GM18870 (cell line): ENCODE results near the gene SIM2.

Experiments used
- ATAC-seq: cut with Tn5 transposase; IDR thresholded peaks from one replicate; pipeline ENCODE4 v1.9.1; 2021; ENCODE audit warnings: moderate library complexity; ENCODE audit not compliant: unreplicated experiment

The SIM2 gene

DNA sequence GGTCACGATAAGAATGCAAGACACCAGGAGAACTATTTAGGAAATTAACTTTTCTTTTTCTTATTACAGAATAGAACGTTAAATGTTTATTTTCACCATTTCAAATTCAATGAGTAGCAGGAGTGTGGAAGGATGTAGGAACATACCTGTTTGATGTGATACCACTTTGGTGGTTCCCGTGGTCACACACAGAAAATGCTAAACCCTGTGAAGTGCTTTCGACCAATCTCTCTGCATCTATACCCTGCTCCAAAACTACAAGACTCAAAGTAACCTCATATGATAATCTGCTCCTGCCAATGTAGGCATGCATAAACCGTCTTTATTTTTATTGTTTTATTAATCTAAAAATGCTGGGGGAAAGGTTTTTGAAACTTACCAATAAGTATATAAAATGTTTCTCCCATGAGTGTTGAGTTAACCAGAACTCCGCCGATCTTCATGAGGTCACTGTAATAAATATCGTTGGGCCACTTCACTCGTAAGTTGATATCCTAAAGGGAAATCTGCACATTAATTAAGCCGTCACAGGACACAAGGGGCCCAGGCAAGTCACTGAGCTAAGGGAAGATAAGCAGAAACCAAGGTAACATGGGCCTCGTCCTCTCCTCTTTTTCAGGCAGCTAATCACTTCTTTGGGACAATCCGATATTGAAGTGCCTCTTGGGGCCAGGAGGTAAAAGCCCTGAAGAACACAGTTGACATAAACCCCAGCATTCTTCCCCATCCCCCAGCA lies 60.6 kb downstream of the SIM2 start:
- ATAC-seq: no peak

GRCh38 chr21:36761685-36762084 lies 62.8 kb downstream of the SIM2 start:
- ATAC-seq: no peak

- ATAC-seq: no peak
Observed at GRCh38 chr21:36762642-36763041, 63.7 kb downstream of the SIM2 start.

GRCh38 chr21:36763305-36763704 lies 64.4 kb downstream of the SIM2 start:
- no peak for ATAC-seq

- no peak for ATAC-seq
Observed at GRCh38 chr21:36765229-36765628, 66.3 kb downstream of the SIM2 start.

GRCh38 chr21:36766511-36766910 lies 67.6 kb downstream of the SIM2 start:
- no peak for ATAC-seq

DNA sequence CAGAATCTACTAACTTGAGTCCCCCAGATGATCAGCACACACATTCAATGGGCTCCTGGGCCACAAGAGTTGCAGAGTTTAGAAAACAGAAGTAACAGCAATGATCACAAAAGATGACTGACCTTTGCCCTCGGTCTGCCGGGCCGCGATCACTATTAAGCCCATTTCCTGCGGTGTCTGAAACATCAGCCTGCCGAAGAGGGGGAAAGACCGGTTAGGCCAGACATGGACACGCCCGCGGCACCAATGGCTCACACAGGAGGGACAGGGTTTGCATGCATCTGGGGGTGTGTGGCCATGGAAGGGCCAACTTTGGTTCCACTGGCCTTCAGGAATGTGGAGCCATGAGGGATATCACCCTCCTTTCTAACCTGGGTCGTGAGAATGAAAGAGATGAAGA lies 68.2 kb downstream of the SIM2 start:
- ATAC-seq: no peak

- ATAC-seq: no peak
Observed at GRCh38 chr21:36768496-36768895, 69.6 kb downstream of the SIM2 start.

- no peak for ATAC-seq
Observed at GRCh38 chr21:36769051-36769839, 70.3 kb downstream of the SIM2 start.

DNA sequence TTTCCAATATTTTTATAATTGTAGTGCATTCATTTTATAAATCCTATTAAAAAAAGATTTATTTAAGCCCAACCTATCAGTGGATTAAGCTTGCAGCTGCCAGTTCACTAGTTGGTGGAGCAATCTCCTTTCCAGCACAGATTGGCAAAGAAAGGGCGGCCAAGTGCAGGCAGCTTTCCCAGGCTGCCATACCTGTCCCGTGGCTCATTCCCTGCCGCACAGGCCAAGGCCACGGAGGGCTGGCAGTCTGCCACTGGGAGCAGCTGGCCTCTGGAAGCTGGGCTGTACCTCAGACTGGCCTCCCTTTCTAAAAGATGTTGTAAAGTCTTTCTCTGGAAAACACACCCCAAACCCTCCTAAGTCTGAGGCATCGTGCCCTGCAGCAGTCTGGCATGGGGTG lies 74.2 kb downstream of the SIM2 start:
- ATAC-seq: no peak

- no peak for ATAC-seq
Observed at GRCh38 chr21:36773995-36774394, 75.1 kb downstream of the SIM2 start.

DNA sequence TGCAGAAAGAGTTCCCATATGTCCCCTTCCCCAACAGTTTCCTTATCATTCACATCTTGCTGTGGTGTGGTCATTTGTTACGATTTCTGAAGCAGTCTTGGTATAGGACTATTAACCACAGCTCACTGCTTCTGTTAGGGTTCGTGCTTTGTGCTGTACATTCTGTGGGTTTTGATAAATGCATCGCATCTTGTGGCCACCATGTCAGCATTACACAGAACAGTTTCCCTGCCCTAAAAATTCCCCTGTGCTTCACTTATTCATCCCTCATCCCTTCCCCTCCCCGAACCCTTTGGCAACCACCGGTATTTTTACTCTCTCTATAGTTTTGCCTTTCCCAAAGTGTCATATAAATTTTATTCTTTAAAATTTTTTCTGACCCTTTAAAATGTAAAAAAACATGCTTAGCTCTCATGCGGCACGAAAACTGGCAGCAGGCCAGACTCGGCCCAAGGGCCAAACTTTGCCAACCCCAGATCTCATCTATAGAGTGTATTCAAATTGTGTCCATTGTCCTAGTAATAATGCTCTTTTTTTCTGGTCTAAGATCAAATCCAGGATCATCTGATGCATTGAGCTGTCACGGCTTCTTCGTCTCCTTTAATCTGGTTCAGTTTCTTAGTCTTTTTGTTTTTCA lies 78.2 kb downstream of the SIM2 start:
- ATAC-seq: no peak

GRCh38 chr21:36780861-36781260 lies 81.9 kb downstream of the SIM2 start:
- no peak for ATAC-seq

- no peak for ATAC-seq
Observed at GRCh38 chr21:36783612-36784374, 84.9 kb downstream of the SIM2 start.

DNA sequence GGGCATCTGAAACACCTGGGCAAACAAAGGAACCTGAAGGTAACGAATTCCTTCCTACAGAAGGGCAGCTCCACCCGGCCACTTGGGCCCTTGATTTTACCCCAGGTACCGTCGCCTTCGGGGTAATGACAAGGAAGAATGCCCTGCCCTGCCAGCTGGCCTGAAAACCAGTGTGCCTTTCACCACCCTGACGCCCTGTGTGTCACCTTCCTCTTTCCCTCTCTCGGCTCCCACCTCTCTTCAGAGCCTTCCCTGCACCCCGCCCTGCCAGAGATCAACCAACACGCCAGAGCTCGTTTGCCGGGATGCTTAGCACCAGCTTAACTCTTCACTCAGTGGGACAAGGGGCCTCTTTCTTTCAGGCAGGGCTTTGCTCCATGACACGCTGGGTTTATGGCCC lies 86.0 kb downstream of the SIM2 start:
- no peak for ATAC-seq

DNA sequence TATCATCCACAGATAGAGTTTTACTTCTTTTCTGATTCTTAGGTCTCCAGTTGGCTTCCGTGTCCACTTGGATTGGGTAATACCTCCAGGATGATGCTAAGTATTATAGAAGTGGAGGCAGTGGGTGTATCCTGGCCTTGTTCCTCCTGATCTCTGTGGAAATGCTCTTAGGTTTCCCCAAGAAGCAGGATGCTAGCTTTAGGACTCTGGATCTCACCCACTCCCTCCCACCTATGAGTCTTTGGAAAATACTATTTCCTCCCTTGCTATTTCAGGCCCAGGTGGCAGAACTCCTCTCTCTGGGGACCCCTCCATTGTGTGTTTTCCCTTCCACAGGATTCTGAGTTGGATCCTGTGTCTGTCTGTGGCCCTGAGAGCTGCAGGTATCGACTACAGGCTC lies 86.7 kb downstream of the SIM2 start:
- no peak for ATAC-seq

GRCh38 chr21:36786186-36786585 lies 87.3 kb downstream of the SIM2 start:
- ATAC-seq: no peak

GRCh38 chr21:36788120-36788638 lies 89.3 kb downstream of the SIM2 start:
- ATAC-seq: no peak

- ATAC-seq: no peak
Observed at GRCh38 chr21:36790616-36791015, 91.7 kb downstream of the SIM2 start.

- no peak for ATAC-seq
Observed at GRCh38 chr21:36791180-36791579, 92.3 kb downstream of the SIM2 start.
